Measurements from ENCODE around the gene AKAP1.

DNA sequence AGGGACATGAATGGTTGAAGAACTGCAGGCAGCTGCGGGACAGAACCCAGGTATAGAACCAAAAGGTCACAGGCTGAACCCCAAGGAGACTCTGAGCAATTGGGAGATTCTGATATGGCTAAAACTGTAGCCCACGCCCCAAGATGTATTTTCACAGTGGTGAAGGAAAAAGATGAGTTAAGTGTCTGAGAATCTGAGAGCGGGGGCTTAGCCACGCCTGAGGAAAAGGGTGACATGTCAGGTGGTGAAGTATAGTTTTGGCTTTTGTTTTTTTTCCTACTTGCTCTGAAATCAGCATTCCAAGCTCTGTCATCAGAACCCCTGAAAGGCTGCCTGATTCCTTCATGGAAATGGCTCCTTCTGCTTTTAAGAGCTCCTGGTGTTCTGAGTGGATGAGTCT, 73.3 kb downstream of the AKAP1 start:
- no peak for TF ChIP-seq ZNF274 (IDR thresholded peaks at IDR 0.05; ENCODE audit: low read depth, low read length)
- no peak for TF ChIP-seq YY1 (IDR thresholded peaks at IDR 0.05; ENCODE audit: insufficient read depth, insufficient read length)

Measured in NT2/D1 (cell line).